GM12801 (cell line): Measurements from ENCODE around the gene FYB2.

Source experiments
- TF ChIP-seq, protein P1 (sequence below): IDR thresholded peaks from one replicate; pipeline ENCODE4 v1.5.1; 2011; ENCODE audit warnings: control low read depth; ENCODE audit not compliant: insufficient read length; ENCODE audit errors: extremely low read depth

FYB2 gene

DNA sequence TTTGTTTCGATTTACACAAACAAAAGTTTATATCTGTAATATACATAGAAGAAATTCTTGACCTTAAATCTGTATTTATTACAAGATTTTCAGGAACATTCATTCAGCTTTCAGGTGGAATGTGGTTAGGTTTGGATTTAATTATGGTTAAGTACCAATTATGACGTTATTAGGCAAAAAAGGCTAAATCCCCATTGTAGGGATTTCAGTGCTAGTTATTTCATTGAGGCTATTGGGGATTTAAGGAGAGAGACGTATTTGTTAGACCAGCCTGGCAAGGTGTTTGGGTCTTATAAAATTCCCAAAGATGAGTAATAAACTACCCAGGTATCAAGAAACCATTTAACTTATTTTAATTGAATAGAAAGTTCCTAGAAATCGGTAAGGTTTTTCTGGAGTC, 148.1 kb downstream of the FYB2 start:
- TF ChIP-seq, protein P1, sequence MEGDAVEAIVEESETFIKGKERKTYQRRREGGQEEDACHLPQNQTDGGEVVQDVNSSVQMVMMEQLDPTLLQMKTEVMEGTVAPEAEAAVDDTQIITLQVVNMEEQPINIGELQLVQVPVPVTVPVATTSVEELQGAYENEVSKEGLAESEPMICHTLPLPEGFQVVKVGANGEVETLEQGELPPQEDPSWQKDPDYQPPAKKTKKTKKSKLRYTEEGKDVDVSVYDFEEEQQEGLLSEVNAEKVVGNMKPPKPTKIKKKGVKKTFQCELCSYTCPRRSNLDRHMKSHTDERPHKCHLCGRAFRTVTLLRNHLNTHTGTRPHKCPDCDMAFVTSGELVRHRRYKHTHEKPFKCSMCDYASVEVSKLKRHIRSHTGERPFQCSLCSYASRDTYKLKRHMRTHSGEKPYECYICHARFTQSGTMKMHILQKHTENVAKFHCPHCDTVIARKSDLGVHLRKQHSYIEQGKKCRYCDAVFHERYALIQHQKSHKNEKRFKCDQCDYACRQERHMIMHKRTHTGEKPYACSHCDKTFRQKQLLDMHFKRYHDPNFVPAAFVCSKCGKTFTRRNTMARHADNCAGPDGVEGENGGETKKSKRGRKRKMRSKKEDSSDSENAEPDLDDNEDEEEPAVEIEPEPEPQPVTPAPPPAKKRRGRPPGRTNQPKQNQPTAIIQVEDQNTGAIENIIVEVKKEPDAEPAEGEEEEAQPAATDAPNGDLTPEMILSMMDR = no peak

DNA sequence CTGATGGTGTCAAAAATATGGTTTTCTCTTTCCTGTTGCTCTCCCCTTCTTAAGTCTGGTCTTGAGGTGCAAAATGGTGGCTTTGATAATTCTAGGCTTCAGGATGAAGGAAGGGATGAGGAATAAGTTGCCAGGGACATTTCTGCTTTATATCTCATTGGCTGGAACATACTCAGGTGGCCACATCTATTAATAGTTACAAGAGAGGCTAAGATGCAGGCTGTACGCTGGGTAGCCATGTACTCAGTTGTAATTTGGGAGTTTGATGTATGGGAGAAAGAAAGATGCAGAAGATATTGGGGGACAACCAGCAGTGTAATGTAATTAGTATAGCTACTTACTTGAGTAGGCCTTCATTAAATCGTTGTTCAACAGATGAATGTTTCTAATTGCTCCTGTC, 148.9 kb downstream of the FYB2 start:
- TF ChIP-seq, protein P1 = no peak
